K562 (cell line): ENCODE results near the gene BAHD1. TPM values are rescaled to one million over a fixed set of nuclear protein-coding genes. Genes with fewer than 3 reads are reported as not detected.

Experiments
- ATAC-seq: fragments of 200-7000 bp; cut with Tn5 transposase; 3 replicates; pipeline ENCODE4 v1.9.1; 2020; ENCODE audit warnings: moderate library complexity
- BruUV-seq: library from RNA; stranded (reverse); fragments of 400-500 nt; replicated peaks from 2 replicates; lab custom pipeline; 2021; lab: Mats Ljungman, UMichigan
- CTCF ChIA-PET: fragments of 300-600 bp; formaldehyde crosslinking; extraction: SDS; loops from one replicate; lab custom pipeline; 2021; ENCODE audit warnings: low intra/inter-chr PET ratio; lab: Yijun Ruan, JAX
- POLR2A ChIA-PET: fragments of 300-600, 350-650 bp; sonication (Branson Sonifier 250); formaldehyde crosslinking; extraction: SDS; loops from one replicate; lab custom pipeline; 2021; ENCODE audit warnings: antibody characterized with exemption, inconsistent platforms; lab: Yijun Ruan, JAX
- DNase-seq, 4 experiments: peaks; one replicate each; pipeline versions ENCODE4 v3.0.0 to v3.0.0-alpha.2; 2011 to 2018; ENCODE audit warnings: low spot score in 3 of 4, mixed read lengths in 3 of 4; ENCODE audit errors: extremely low read depth in 1 of 4
- FAIRE-seq: peaks from 2 replicates; lab custom pipeline; 2011; peaks lifted over from hg19 to GRCh38; lab: Jason Lieb, UNC
- H2AFZ ChIP-seq: 2 replicates; pipeline ENCODE4 v1.6.0; 2011; ENCODE audit warnings: low read depth, low read length, control low read depth, inconsistent platforms
- H3K27ac ChIP-seq: fragments of 200-600 bp; 3 replicates; pipeline ENCODE4 v1.8.0; 2011; ENCODE audit warnings: low read depth, mild to moderate bottlenecking, control low read depth, inconsistent platforms, low read length, moderate library complexity, mixed read lengths; ENCODE audit errors: extremely low read depth
- H3K27me3 ChIP-seq, 2 experiments: fragments of 300-600 bp in 1 of 2; 2 replicates in 1 of 2; 3 replicates in 1 of 2; pipeline versions ENCODE4 v1.6.0 to v1.8.0; 2011; ENCODE audit warnings: inconsistent platforms in 2 of 2, low read length in 2 of 2, mild to moderate bottlenecking in 1 of 2, mixed read lengths in 1 of 2, moderate library complexity in 1 of 2; ENCODE audit not compliant: control insufficient read depth in 2 of 2, insufficient read depth in 2 of 2
- H3K36me3 ChIP-seq: fragments of 300-600 bp; 3 replicates; pipeline ENCODE4 v1.8.0; 2011; ENCODE audit warnings: mild to moderate bottlenecking, low read length, inconsistent platforms; ENCODE audit not compliant: control insufficient read depth, insufficient read depth
- H3K4me1 ChIP-seq, 2 experiments: fragments of 200-600 bp in 1 of 2; replicated peaks in 1 of 2; 2 replicates in 1 of 2; 3 replicates in 1 of 2; pipeline versions ENCODE4 v1.5.1 to v1.8.0; 2011; ENCODE audit warnings: inconsistent platforms in 2 of 2, low read length in 2 of 2, mild to moderate bottlenecking in 1 of 2, mixed read lengths in 1 of 2, moderate library complexity in 1 of 2; ENCODE audit not compliant: control insufficient read depth in 2 of 2, insufficient read depth in 2 of 2
- H3K4me2 ChIP-seq: 2 replicates; pipeline ENCODE4 v1.6.1; 2011; ENCODE audit warnings: low read length, control low read depth, inconsistent platforms, mixed read lengths; ENCODE audit not compliant: insufficient read depth
- H3K4me3 ChIP-seq: fragments of 200-600 bp; sonication (generic), shearing (Covaris generic); 2 replicates; pipeline ENCODE4 v1.5.1; 2016; ENCODE audit warnings: control low read depth, inconsistent platforms
- H3K79me2 ChIP-seq: fragments of 200-600 bp; 3 replicates; pipeline ENCODE4 v1.8.0; 2011; ENCODE audit warnings: low read length, inconsistent platforms; ENCODE audit not compliant: control insufficient read depth, insufficient read depth
- H3K9ac ChIP-seq, 2 experiments: 2 replicates each; pipeline versions ENCODE4 v1.6.0 to v1.6.1; 2011; ENCODE audit warnings: low read depth in 2 of 2, low read length in 2 of 2, control low read depth in 1 of 2, inconsistent platforms in 1 of 2, mild to moderate bottlenecking in 1 of 2, mixed read lengths in 1 of 2; ENCODE audit not compliant: insufficient read depth in 1 of 2
- H3K9me1 ChIP-seq: one replicate; pipeline ENCODE4 v1.6.0; 2011; ENCODE audit warnings: inconsistent platforms, mild to moderate bottlenecking, low read length, moderate library complexity; ENCODE audit not compliant: control insufficient read depth, insufficient read depth
- H3K9me3 ChIP-seq: replicated peaks from 2 replicates; pipeline ENCODE4 v1.5.1; 2011; ENCODE audit warnings: low read depth, low read length, inconsistent platforms; ENCODE audit not compliant: control insufficient read depth, insufficient read depth
- H4K20me1 ChIP-seq: replicated peaks from 2 replicates; pipeline ENCODE4 v1.6.1; 2011; ENCODE audit warnings: low read length, inconsistent platforms, mixed read lengths; ENCODE audit not compliant: control insufficient read depth, insufficient read depth
- CCAR2 ChIP-seq: fragments of 200-400 bp; formaldehyde crosslinking; IDR thresholded peaks from 2 replicates; pipeline ENCODE4 v1.6.1; 2017; ENCODE audit warnings: mild to moderate bottlenecking, low read depth, low read length
- HDAC2 ChIP-seq: fragments of 450-650 bp; IDR thresholded peaks from 2 replicates; pipeline ENCODE4 v1.6.1; 2016; ENCODE audit warnings: mild to moderate bottlenecking
- HMG20B ChIP-seq: fragments of 250-450 bp; sonication (Bioruptor Pico); IDR thresholded peaks from 2 replicates; pipeline ENCODE4 v1.5.0; 2021; ENCODE audit warnings: mild to moderate bottlenecking
- KLF1 ChIP-seq: fragments of 450-650 bp; IDR thresholded peaks from 2 replicates; pipeline ENCODE4 v1.6.1; 2016; ENCODE audit warnings: missing genetic modification characterization, missing compliant biosample characterization
- MEIS2 ChIP-seq: fragments of 450-650 bp; IDR thresholded peaks from 2 replicates; pipeline ENCODE4 v1.6.1; 2014; ENCODE audit warnings: mild to moderate bottlenecking; ENCODE audit not compliant: partially characterized antibody
- MYC ChIP-seq, 2 experiments: fragments of 250-450 bp in 1 of 2; sonication (Bioruptor Pico) in 1 of 2; IDR thresholded peaks; 2 replicates each; pipeline versions ENCODE4 v1.5.1 to v1.6.1; 2012 to 2021; ENCODE audit warnings: low read depth in 2 of 2, borderline replicate concordance in 1 of 2, improper control_type of control experiment in 1 of 2, low read length in 1 of 2, mild to moderate bottlenecking in 1 of 2, moderate library complexity in 1 of 2
- POLR2G ChIP-seq: fragments of 200-400 bp; formaldehyde crosslinking; IDR thresholded peaks from 2 replicates; pipeline ENCODE4 v1.6.1; 2017; ENCODE audit warnings: low read depth, mild to moderate bottlenecking, antibody characterized with exemption, low read length, moderate library complexity
- RAD51 ChIP-seq: fragments of 450-650 bp; IDR thresholded peaks from 2 replicates; pipeline ENCODE4 v1.7.1; 2016; ENCODE audit warnings: low read depth, mild to moderate bottlenecking, borderline replicate concordance
- RCOR1 ChIP-seq, 2 experiments: IDR thresholded peaks; 2 replicates each; pipeline ENCODE4 v1.6.1; 2012; ENCODE audit warnings: low read depth in 2 of 2, low read length in 2 of 2, borderline replicate concordance in 1 of 2, improper control_type of control experiment in 1 of 2
- SPI1 ChIP-seq: IDR thresholded peaks from 2 replicates; pipeline ENCODE4 v1.6.1; 2011; ENCODE audit warnings: low read depth, low read length, control low read depth, borderline replicate concordance
- TAF1 ChIP-seq: IDR thresholded peaks from 2 replicates; pipeline ENCODE4 v1.6.1; 2011; ENCODE audit warnings: mild to moderate bottlenecking, low read length, moderate library complexity; ENCODE audit not compliant: insufficient read depth, control insufficient read depth, severe bottlenecking; ENCODE audit errors: extremely low read depth
- ZNF766 ChIP-seq: fragments of 200-800 bp; sonication (Bioruptor generic); conservative IDR thresholded peaks from 2 replicates; pipeline ENCODE4 v1.6.1; 2016; ENCODE audit warnings: missing genetic modification characterization, missing compliant biosample characterization
- WGBS: fragments of 100-300 bp; shearing (Covaris generic); methylation state at CpG from one replicate; pipeline ENCODE4 v1.1.6; 2016; ENCODE audit warnings: low coverage, mixed read lengths; ENCODE audit not compliant: insufficient coverage; ENCODE audit errors: missing lambda C conversion rate; 5-methylcytosine and 5-hydroxymethylcytosine counted together
- in situ Hi-C: fragments of 300-500 bp; cut with MboI; formaldehyde crosslinking; loops from 4 replicates; pipeline ENCODE4 v1.15.0; 2018; ENCODE audit warnings: inconsistent platforms, mixed read lengths
- intact Hi-C: fragments of 100-400 bp; cut with micrococcal nuclease; formaldehyde crosslinking; loops from 2 replicates; pipeline ENCODE4 v1.14.2; 2022
- polyA plus RNA-seq, 8 experiments: library from polyadenylated mRNA; depleted of rRNA in 4 of 8; stranded (reverse) in 5 of 8; unstranded in 3 of 8; fragments of >200 nt; fragmentation: Nextera tagmentation in 2 of 8; fragmentation: Illumina TruSeq in 1 of 8; extraction: Ambion mirVana in 2 of 8; extraction: Trizol in 1 of 8; gene quantifications; 2 replicates each; pipeline versions ENCODE4 v1.2.1 to v1.2.3, GENCODE V29; 2011 to 2014; ENCODE audit warnings: inconsistent platforms in 1 of 8, missing spikeins in 1 of 8
- total RNA-seq, 7 experiments: library from RNA; depleted of rRNA in 6 of 7; stranded (reverse); fragments of >200 nt in 6 of 7; fragmentation: Illumina TruSeq in 2 of 7; extraction: Trizol in 2 of 7; gene quantifications; 2 replicates each; pipeline versions ENCODE4 v1.2.1 to v1.2.3, GENCODE V29; 2011 to 2021; ENCODE audit warnings: low replicate concordance in 1 of 7
- TF ChIP-seq, protein P1 (sequence below), 2 experiments: fragments of 250-450 bp in 1 of 2; fragments of 450-650 bp in 1 of 2; sonication (Bioruptor Pico) in 1 of 2; IDR thresholded peaks; 2 replicates each; pipeline versions ENCODE4 v1.6.1 to v1.8.0; 2016 to 2021; ENCODE audit warnings: mild to moderate bottlenecking in 2 of 2, moderate library complexity in 2 of 2, missing compliant biosample characterization in 1 of 2, missing genetic modification characterization in 1 of 2
- TF ChIP-seq, protein P2 (sequence below): fragments of 250-450 bp; sonication (Bioruptor Pico); IDR thresholded peaks from 2 replicates; pipeline ENCODE4 v1.5.0; 2021
- TF ChIP-seq, protein P3 (sequence below): fragments of 250-450 bp; sonication (Bioruptor Pico); IDR thresholded peaks from 2 replicates; pipeline ENCODE4 v1.8.0; 2022; ENCODE audit warnings: moderate library complexity, mild to moderate bottlenecking, inconsistent platforms

The BAHD1 gene
- total and polyA plus RNA-seq, 9 of the 15 experiments (the other 6 are each of a cell fraction or from before 2014, with no cell fraction given), result 0.55 to 38.5 (median 11.5) TPM

DNA sequence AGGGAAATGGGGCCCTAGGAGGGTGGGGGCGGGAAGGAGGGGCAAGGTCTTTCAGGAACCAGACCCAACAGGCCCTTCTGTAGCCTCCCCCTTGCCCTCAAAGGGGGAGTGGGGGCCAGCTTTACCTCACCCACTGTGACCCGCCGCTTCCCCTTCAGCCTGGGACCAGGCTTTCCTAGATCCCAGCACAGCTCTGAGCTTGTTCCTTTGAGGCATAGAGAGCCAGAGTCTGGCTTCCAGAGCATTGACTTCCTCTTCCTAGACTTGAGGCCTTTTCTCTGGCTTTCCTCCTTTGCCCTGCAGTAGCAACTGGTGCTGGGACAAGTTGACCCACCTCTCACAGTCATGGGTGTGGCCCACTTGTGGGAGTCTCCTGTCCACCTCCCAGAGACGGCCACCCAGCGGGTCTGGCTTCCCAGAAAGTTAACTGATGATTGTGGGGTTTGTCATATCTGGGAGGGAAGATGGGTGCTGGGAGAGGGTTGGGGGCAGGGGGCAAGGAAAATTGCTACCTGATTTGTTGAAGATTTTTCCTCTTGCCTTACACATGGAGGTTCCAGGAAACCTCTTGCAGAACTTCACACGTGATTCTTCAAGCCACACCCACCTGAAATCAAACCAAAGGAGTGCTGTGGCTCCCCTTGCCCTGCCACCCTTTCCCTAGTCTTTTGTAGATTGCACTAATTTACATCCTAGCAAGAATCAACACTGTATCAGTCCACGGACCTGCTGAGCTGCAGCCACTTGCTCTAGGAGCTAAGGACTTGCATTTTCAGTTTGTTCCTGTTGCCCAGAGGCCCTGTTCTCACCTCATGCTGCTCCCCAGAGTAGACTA is 25.9 kb downstream of the BAHD1 start:
- FAIRE-seq, result peak; percentile 82
- CTCF ChIA-PET, result no interaction called here
- WGBS, result 38% methylated on average over 7 of the region's 7 CpGs
- Histone ChIP-seq H3K9ac (peak overlapping the region in 1 of 2 experiments; percentile 79; a peak in 2 of 4 replicates), H3K79me2 (peaks cover 4% of the 10 kb centered on the region; the same call in 1 of the 3 replicates), H3K36me3 (peaks cover 63% of the 10 kb centered on the region), H3K27me3 (no peaks in the 10 kb centered on the region), H3K4me3 (no peak overlapping the region), H3K9me3 (no peaks in the 10 kb centered on the region), H3K27ac (no peak overlapping the region; the same call in 2 of the 3 replicates), H3K9me1 (no peaks in the 10 kb centered on the region), H4K20me1 (no peaks in the 10 kb centered on the region; the same call in 1 of the 2 replicates), H3K4me1 (peaks cover 30 to 44% of the 10 kb centered on the region in 2 experiments), H2AFZ (no peak overlapping the region), H3K4me2 (no peak overlapping the region)
- in situ Hi-C loops, result no loop called here
- POLR2A ChIA-PET, result interaction anchor here (0.7 to 1.1 kb wide), 3 partner anchors 10 to 14 kb away, joined by 3 read pairs; no protein-coding TSS in a partner anchor
- intact Hi-C loops, result no loop called here
- DNase-seq, result peak in 2 of 4 experiments; percentile 49 to 55
- BruUV-seq, result no TSS peak
- 0 out of 3 replicates have a peak, but pooled peaks have one; percentile 8 for ATAC-seq
- TF ChIP-seq HDAC2 (peak; percentile 25; the same call in 1 of the 2 replicates), SPI1 (peak; percentile 75; the same call in 1 of the 2 replicates), POLR2G (0 out of 2 replicates have a peak, but pooled peaks have one; percentile 4), HMG20B (CRISPR knock-in tag) (no peak), RCOR1 (IDR thresholded peaks at IDR 0.05; ENCODE audit: borderline replicate concordance in 1 of 2, low read depth in 2 of 2, low read length in 2 of 2) (peak in 1 of 2 experiments; percentile 23; a peak in 1 of 4 replicates), TAF1 (no peak), MEIS2 (no peak), KLF1 (tag) (peak; percentile 32; the same call in 1 of the 2 replicates), MYC (IDR thresholded peaks at IDR 0.05; ENCODE audit: low read depth, low read length) (0 out of 2 replicates have a peak, but pooled peaks have one; percentile 18), MYC (CRISPR knock-in tag; IDR thresholded peaks at IDR 0.05; ENCODE audit: borderline replicate concordance, low read depth) (no peak), CCAR2 (no peak), ZNF766 (CRISPR knock-in tag) (peak; percentile 90), RAD51 (0 out of 2 replicates have a peak, but pooled peaks have one; percentile 23)
- TF ChIP-seq, protein P1, sequence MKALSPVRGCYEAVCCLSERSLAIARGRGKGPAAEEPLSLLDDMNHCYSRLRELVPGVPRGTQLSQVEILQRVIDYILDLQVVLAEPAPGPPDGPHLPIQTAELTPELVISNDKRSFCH (CRISPR knock-in tag; IDR thresholded peaks at IDR 0.05), result no peak
- TF ChIP-seq, protein P1 (tag; IDR thresholded peaks at IDR 0.05), result no peak
- TF ChIP-seq, protein P2, sequence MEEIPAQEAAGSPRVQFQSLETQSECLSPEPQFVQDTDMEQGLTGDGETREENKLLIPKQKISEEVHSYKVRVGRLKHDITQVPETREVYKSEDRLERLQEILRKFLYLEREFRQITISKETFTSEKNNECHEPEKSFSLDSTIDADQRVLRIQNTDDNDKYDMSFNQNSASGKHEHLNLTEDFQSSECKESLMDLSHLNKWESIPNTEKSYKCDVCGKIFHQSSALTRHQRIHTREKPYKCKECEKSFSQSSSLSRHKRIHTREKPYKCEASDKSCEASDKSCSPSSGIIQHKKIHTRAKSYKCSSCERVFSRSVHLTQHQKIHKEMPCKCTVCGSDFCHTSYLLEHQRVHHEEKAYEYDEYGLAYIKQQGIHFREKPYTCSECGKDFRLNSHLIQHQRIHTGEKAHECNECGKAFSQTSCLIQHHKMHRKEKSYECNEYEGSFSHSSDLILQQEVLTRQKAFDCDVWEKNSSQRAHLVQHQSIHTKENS (CRISPR knock-in tag), result no peak
- TF ChIP-seq, protein P3, sequence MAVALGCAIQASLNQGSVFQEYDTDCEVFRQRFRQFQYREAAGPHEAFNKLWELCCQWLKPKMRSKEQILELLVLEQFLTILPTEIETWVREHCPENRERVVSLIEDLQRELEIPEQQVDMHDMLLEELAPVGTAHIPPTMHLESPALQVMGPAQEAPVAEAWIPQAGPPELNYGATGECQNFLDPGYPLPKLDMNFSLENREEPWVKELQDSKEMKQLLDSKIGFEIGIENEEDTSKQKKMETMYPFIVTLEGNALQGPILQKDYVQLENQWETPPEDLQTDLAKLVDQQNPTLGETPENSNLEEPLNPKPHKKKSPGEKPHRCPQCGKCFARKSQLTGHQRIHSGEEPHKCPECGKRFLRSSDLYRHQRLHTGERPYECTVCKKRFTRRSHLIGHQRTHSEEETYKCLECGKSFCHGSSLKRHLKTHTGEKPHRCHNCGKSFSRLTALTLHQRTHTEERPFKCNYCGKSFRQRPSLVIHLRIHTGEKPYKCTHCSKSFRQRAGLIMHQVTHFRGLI (CRISPR knock-in tag), result no peak
